DMS 273 (cell line): ENCODE data around the gene LY6G6D.

ENCODE experiments used
- DNase-seq: peaks from one replicate; lab custom pipeline; 2025; ENCODE audit not compliant: unreplicated experiment; lab: John Stamatoyannopoulos, UW

Gene LY6G6D, protein sequence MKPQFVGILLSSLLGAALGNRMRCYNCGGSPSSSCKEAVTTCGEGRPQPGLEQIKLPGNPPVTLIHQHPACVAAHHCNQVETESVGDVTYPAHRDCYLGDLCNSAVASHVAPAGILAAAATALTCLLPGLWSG

DNA sequence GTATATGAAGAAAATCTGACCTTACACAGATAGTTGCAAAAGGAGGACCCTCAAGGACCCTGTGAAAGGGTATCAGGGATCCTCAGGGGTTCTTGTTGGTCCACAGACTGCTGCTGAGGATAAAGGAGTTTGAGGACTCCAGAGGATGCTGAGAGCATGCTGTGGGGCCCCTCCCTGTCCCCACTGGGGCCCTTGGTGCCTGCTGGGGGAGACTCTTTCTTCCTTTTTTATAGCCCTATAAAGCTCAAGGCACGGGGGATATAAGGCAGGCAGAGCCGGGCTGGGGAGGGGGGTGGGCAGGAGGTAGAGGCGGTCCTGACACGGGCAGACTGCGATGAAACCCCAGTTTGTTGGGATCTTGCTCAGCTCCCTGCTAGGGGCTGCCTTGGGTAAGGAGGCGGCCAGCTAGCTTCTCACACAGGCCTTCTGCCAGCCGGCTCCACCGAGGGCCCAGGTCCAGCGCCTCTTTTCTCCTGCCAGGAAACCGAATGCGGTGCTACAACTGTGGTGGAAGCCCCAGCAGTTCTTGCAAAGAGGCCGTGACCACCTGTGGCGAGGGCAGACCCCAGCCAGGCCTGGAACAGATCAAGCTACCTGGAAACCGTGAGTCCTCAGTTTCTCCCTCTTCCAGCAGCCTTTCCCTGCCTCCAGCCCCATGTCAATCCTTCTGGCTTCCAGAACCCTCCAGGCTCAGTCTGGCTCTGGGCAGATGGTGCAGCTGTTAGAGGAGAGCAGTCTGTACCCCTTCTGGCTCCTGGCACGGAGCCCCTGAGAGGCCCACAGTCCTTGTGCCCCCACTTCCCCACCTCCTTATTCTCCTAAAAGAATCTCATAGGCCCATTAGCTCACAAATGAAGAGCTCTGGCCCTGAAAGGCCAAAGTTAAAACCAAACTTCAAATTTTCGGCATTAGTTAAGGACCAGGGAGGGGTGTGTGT is at the start of gene LY6G6D:
Gene LY6G6D (plus strand): TSS at position 327 of the 937 bp plus-strand sequence. CDS start 8 bp downstream, at position 335.
- peak; percentile 68 for DNase-seq

DNA sequence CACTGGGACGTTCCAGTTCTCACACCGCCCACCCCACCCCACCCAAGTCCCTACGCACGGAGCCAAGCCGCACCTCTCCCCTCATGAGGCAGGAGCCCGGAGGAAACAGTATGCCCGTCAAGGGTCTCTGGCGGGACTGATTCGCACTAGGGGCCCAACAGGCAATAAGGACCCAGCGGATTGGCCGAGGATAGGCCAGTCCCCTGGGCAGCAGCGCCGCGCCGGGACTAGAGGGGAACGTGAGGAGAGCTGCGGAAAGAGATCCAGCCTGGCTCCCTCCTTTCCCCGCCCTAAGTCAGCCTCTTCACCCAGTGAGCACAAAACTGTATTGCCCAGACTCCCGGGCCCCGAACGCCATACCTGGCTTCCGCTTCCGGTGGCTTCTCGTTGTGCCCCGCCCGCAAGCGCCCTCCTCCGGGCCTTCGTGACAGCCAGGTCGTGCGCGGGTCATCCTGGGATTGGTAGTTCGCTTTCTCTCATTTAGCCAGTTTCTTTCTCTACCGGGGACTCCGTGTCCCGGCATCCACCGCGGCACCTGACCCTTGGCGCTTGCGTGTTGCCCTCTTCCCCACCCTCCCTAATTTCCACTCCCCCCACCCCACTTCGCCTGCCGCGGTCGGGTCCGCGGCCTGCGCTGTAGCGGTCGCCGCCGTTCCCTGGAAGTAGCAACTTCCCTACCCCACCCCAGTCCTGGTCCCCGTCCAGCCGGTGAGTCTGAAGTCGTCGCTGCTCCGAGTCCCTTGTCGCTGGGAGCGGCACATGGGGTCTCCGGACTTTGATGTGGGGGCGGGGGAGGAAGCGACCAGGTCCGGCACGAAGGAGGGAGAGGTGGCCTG is 49.4 kb upstream of the LY6G6D start, which contains the start of gene CSNK2B:
Gene CSNK2B (plus strand): TSS at position 580 of the 836 bp plus-strand sequence. CDS start 752 bp downstream, outside the sequence.
- peak; percentile 99 for DNase-seq

DNA sequence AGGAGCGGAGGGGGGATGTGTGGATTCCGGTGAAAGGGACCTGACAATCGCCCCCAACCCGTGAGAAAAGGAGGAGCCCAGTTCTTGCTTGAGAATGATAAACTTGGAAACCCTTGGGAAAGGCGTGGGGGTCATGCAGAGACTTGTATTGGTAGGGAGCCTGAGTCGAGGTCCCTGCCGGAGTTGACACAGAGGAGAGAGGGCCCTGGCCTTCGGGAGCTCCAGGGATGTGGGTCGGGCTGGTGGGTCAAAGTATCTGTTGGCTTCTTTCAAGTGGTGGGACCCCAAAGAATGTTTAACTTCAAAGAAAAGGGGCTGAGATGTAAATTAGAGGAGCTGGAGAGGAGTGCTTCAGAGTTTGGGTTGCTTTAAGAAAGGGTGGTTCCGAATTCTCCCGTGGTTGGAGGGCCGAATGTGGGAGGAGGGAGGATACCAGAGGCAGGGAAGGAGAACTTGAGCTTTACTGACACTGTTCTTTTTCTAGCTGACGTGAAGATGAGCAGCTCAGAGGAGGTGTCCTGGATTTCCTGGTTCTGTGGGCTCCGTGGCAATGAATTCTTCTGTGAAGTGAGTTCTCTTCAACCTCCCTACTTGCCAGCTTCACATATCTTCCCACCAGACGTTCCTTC is 48.7 kb upstream of the LY6G6D start:
- no peak for DNase-seq

DNA sequence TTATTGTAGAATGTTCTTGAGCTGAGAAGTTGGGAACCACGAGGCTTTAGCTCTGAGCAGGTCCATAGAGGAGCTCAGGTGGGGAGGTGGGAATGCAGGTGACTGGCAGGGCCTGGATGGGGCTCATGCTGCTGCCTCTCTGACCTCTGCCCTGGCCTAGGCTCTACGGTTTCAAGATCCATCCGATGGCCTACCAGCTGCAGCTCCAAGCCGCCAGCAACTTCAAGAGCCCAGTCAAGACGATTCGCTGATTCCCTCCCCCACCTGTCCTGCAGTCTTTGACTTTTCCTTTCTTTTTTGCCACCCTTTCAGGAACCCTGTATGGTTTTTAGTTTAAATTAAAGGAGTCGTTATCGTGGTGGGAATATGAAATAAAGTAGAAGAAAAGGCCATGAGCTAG is 45.5 kb upstream of the LY6G6D start, which contains the start of gene LY6G5B:
Gene LY6G5B (plus strand): TSS at position 301 of the 400 bp plus-strand sequence. CDS start 975 bp downstream, outside the sequence.
- no peak for DNase-seq

DNA sequence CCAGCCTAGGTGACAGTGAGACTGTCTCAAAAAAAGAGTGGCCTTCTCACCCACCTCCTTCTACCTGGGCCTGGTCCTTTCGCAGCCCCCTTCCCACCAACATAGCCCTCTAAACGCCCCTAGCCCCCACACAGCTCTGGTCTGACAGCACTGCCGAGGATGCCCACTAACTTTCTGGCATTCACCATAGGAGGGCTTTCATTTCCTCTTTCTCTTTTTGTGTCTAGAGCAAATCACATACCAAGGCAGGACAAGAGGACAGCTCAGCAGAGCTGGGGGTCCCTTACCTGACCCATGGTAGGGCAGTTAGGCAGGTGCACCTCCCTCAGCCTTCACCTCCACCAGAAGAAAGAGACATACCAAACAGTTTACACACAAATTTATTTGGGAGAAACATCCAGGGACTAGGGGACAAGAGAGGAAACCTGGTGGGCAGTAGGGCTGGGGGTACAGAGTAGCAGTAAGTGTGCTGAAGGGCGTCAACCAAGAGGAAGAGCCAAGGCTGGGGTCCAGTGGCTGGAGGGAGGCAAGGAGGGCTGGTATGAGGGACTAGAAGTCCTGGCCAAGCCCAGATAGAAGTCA is 38.7 kb upstream of the LY6G6D start:
- no peak for DNase-seq

DNA sequence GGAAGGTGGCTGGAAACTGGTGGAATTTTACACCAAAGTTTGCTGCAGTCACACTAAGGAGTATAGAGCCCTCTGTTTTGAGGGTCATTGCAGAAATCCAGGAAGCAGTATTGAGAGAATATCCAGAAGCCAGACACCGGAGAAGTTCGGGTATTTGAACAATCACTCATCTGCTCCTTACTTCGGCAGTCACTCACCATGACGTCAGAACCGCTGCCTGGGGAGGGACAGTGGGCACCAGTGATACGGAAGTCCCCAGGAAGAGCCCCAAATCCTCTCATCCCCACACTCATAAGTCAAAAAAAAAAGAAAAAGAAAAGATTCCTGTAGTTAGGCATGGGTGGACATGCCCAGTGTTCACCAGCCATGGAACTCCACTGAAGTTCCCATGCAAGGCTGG is 38.2 kb upstream of the LY6G6D start:
- no peak for DNase-seq

DNA sequence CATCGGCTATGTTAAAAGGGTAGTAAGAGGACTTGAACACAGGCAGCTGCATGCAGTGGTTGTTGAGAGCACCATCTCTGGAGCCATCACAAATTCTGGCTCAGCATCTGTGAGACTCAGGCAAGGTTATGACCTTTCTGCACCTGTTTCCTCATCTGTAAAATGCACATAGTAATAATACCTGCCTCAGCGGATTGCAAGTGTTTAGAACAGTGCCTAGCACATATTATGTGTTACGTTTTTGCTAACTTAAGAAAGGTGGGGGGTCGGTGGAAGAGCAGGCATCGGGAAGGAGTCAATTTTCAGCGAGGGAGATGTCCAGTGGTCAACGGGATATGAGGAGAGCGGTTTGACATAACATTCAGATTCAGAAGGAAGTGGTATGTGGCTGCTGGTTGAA is 37.2 kb upstream of the LY6G6D start:
- DNase-seq = no peak

DNA sequence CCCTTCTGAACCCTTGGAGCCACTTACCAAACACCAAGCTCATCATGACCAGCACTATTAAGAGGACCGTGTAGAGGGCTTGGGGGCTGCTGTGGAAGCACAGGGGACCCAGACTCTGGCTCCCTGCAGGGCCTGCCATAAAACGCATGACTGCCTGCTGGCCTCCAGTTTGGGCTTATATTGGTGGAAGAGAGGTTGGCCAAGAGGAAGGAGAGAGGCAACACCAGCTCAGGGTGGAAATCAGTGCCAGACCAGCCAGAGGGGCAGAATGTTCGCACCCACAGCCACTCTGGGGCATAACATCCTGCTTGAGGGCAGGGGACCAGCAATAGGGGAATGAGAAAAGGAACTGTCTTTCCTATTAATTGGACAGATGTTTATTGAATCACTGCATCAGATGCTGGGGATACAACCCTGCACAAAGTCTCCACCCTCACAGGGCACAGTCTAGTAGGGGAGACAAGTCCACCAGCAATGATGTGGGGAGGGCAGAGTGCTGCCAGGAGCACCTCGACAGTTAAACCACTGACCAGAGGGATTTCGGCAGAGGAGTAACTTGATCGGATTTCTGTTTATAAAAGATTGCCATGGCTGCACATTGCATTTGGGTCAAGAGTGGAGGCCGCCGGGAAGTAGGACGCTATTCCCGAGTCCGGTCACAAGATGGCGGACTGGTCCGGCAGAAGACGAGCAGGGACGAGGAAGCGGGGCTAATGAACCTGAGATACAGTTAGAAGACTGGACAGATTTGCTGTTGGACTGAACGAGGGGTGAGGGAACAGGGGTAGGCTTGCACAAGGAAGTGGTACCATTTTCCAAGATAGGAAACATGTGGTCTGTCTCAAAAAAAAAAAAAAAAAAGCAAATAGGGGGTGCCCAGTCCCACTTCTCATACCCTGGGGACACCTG is 34.7 kb upstream of the LY6G6D start, which contains the start of gene LY6G5C:
Gene LY6G5C (minus strand): TSS at position 842 of the 909 bp plus-strand sequence. CDS start 694 bp downstream, at position 148.
- peak; percentile 87 for DNase-seq

DNA sequence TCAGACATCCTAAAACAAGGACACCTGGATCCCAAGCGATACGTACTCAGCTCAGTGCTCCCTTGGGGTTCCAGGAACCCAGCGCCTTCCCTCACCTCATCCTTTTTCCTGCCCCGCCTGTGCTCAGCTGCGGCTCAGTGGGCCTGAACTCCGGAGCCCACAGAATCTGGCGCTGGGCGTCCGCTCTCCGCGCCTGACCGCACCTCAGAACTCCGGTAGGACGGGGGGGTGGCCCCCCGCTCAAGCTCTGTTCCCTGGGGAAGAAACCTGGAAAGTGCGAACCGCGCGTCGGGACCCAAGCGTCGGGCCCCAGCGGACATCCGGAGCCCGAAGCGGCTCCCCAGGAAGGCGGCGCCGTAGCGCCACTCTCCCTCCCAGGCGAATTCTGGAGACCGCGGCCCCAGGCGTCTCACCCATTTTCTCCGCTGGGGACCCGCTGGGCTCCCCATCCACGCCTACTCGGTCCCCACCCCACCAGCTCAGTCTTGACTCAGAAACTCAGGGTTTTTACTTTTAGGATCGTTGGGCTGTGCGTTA is 33.9 kb upstream of the LY6G6D start:
- DNase-seq = peak; percentile 76

DNA sequence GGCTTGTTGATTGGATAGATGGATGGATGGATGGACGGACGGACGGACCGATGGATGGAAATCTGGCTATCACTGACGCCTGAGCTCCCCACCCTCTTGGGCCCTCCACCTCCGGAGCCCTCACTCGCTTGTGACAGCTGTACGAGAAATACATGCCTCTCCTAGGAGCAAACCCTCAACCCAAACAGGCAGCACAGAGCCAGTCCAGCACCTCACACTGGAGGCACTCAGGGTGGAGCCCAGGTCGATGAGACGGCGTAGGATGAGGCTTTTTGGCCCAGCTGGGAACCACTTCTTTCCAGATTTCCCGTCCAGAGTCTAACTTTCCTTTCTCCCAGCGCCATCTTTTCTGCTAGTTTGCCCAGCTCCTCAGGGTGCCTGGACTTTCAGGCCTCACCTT is 31.6 kb upstream of the LY6G6D start:
- DNase-seq = no peak

DNA sequence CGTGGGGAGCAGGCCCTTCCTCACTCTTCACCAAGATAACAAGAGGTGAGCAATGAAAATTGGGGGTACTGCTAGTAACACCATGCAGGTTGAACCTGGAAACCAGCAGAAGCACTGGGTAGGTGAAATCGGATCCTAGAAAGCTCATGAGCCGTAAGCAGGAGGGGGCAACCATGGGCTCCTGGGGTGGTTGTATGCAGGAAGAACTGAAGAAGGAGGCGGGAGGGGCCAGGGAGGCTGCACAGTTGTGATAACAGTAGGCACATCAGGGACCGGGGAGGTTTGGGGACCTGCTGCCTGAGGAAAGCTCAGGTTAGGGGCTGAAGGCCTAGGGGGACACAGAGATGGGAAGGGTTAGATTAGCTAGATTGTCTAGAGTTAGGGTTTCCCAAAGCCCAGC is 28.7 kb upstream of the LY6G6D start:
- no peak for DNase-seq

DNA sequence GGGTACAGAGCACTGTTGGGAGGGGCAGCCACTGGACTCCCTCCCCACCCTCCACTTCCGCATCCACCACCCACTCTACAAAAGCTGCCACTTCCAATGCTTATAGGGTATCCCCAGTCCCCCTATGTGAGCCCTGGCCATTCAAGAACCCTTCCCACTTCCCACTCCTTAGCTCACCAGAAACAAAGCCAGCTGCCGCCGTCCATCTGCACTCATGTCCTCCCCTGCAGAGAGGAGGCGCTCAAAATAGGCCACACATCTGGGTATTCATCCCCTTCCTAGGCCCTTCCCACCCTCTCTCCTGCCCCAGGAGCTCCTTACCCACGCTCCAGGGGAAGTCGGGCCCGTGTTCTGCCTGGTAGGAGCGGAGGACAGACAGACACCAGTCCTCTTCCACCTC is 27.8 kb upstream of the LY6G6D start:
- DNase-seq = peak; percentile 30

DNA sequence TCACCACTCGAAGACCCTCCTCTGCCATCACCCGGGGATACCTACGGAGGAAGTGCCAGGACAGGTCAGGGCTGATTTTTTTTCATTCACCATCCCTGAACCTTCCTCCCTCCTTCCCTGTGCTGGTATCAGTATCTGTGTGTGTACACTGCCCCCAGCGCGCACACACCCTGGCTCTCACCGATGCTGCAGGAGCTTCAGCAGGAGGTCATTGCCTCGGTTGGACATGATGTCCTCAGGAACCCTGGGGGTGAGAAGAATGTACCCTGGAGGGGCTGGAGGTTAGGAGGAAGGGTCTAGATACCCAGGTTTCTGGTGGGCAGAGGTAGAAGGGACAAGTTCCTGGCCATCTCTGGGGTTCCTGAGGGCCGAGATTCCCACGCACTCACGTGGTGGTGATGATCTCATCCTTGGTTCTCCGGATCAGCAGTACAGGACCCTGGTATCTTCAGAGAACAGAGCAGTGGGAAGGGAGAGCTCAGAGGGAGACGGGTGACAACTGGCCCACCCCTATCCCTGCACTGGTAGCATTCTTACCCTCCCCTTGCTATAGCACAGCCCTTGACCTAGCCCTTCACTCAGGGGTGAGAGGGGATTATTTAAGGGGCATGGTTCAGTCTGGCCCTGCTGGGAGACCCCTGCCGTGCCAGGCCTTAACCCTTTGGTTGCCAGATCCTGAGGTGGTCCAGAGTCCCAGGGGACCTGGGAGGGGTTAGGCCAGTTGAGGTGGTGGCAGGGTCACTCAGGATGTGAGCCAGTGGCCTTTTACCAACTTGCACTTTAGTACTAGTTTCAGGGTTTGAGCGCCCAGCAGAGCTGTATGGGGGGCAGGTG is 27.1 kb upstream of the LY6G6D start:
- DNase-seq = no peak

DNA sequence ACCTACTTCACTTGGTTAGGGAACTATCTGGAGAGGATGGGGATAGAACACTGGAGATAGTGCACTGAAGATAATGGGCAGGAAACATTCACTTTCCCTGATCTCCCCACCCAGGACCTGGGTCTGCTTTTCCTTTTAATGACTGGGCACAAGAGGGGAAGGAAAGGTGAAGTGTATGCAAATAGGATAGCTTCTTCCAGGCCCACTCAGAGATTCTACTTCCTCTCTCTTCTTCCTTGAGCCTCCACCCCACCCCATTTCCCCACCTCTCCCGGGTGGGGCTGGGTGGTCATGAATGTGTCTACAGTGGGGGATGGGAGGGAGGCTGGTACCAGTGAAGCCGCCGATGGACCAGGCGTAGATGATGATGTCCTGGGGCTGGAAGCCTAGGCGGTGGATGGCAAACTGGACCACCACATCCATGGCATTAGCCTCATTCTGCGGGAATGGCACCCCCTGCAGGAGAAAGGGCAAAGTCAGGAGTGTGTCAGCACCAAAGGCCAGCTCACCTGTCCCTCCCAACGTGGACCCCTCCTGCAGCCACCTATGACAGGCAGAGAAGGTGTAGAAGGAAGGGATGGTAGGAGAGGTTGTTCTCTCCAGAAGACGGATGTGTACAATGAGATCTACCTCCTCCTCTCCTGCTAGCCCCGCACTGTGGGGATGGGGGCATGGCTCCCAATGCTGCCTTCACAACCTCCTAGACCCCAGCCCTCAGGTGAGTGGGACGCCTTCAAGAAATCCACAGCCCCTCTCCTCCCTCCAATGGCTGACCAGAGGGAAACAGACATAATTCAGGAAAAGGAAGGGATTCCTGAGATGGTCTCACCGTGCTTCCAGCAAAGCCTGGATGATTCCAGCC is 25.7 kb upstream of the LY6G6D start:
- DNase-seq = no peak

DNA sequence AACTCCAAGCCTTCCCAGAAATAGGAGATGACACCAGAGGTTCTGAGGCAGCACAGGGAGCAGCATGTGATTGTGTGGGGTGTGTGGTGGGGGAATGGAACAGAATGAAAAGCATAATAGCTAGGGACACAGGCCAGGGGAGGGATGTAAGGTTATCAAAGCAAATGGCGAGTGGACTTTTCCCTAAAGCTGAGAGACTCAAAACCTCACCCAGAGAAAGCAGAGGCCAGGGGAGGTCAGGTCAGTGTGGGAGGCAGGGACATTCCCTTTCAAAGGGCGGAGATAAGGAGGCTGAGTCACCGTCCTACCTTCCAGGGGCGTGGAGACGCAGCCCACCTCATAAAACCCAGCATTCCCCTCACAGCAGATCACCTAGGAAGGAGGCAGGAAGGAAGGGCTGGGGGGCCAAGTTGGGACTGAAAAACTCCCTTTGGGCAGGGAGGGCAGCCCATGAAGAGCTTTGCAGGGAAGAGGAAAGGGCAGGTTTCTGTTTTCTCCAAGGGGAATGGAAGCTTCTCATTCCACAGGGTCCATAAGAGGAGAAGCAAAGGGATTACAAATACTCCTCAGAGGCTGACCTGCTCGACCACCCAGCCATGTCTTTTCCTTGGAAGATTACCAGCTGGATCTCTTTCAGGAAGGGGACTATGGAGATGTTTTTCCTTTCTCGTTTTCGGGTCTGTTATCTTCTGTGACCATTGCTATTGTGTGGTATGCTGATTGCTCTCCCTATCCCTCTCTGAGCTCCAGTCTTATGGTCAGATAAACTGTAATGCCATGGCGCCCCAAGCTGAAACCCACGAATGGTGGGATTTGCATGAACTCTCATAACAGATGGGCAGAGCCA is 24.7 kb upstream of the LY6G6D start:
- DNase-seq = no peak

DNA sequence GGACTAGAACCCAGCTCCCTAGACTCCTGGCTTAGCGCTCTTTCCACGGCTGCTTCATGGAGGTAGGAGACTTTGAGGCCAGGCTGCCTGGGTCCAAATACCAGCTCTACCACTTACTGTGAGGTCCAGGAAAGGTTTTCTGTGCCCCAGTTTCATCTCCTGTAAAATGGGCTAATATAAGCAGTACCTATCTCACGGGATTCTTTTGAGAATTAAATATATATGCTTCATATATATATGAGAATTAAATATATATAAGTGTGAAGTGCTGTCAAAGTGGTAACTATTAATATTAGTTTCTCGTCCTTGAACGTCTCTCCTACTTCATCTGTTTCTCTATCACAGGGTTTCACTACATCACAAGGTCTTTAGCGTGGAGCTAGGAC is 24.1 kb upstream of the LY6G6D start:
- DNase-seq = no peak
